ENCODE data around the gene PTPRT.

The PTPRT gene

DNA sequence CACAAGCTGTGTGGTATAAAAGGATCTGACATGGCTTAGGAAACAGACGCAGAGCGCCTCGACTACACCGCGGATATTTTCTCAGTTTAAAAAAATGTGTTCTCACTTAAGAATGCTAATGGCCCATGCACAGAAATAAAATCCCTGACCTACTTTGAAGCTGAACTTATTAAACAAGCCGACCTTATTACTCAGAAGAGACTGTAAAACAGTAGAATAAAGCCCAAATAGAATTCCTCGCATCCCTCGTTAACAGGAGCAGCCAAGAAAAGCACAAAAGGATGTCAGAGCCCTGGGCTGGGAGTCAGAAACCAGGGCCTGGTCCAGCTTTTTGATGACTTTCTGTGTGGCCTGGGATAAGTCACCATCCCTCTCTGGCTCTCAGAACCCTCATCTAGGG, 489.3 kb downstream of the PTPRT start:
- H3K27ac ChIP-seq: no peak overlapping the region
- TF ChIP-seq, protein P1, sequence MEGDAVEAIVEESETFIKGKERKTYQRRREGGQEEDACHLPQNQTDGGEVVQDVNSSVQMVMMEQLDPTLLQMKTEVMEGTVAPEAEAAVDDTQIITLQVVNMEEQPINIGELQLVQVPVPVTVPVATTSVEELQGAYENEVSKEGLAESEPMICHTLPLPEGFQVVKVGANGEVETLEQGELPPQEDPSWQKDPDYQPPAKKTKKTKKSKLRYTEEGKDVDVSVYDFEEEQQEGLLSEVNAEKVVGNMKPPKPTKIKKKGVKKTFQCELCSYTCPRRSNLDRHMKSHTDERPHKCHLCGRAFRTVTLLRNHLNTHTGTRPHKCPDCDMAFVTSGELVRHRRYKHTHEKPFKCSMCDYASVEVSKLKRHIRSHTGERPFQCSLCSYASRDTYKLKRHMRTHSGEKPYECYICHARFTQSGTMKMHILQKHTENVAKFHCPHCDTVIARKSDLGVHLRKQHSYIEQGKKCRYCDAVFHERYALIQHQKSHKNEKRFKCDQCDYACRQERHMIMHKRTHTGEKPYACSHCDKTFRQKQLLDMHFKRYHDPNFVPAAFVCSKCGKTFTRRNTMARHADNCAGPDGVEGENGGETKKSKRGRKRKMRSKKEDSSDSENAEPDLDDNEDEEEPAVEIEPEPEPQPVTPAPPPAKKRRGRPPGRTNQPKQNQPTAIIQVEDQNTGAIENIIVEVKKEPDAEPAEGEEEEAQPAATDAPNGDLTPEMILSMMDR (conservative IDR thresholded peaks at IDR 0.05; ENCODE audit: low read depth): no peak
- CTCF ChIA-PET: no interaction called here
- POLR2A ChIA-PET (ENCODE audit: low non-redundant PET): no interaction called here
- no peak for DNase-seq (ENCODE audit: low spot score)

- no peak for DNase-seq (ENCODE audit: low spot score)
- ChIA-PET CTCF (no interaction called here), POLR2A (ENCODE audit: low non-redundant PET) (no interaction called here)
- H3K27ac ChIP-seq: no peak overlapping the region
- TF ChIP-seq, protein P1 (conservative IDR thresholded peaks at IDR 0.05; ENCODE audit: low read depth): no peak
Observed at GRCh38 chr20:42697962-42698361, 491.7 kb downstream of the PTPRT start.

DNA sequence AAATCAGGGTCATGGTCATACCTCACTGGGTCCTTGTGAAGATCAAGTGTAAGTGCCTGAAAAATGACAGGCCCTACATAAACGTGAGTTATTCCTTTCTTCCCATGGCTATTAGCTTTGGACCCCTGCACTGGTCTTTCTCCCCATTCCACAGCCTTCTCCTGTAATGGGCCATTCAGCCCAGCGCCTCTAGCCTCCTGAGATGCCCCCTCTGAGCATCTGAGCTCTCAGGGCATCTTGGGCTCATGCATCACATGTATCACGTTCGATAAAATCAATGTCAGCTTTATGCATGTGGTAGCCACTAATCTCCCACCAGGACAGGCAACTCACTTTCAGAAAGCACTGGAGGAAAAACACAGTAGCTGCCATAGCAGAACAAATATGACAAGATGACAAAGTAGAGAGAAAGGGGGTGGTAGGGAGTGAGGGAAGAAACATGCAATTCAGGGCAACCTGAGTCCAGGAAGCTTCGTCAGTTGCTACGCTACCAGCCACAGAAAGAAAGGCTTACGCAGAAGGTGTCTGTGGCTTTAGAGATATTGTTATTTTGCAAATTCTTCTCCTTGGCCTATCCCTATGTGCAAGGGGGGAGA, 498.8 kb downstream of the PTPRT start:
- CTCF ChIA-PET: no interaction called here
- no peak for DNase-seq (ENCODE audit: low spot score)
- H3K27ac ChIP-seq: no peak overlapping the region
- TF ChIP-seq, protein P1 (conservative IDR thresholded peaks at IDR 0.05; ENCODE audit: low read depth): no peak
- POLR2A ChIA-PET (ENCODE audit: low non-redundant PET): no interaction called here

GRCh38 chr20:42688576-42688975, 501.1 kb downstream of the PTPRT start:
- DNase-seq (ENCODE audit: low spot score): no peak
- POLR2A ChIA-PET (ENCODE audit: low non-redundant PET): no interaction called here
- TF ChIP-seq, protein P1 (conservative IDR thresholded peaks at IDR 0.05; ENCODE audit: low read depth): no peak

DNA sequence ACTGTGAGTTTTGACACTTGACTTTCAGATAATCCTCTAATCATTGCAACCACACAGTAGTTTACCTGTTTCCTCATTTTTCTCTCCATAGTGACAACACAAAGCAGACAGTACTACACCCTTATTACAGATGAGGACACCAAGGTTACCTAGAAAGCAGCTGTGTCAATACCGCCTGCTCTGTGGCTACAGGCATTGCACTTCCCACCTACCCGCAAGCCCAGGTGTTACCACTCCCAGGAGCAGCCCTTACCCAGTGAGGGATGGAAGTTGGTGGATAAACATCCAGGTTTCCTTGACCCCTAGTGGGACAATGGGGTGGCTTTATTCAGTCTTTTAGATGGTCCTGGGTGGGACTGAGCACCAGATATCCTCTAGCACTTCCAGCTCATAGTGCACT, 503.6 kb downstream of the PTPRT start:
- POLR2A ChIA-PET (ENCODE audit: low non-redundant PET): no interaction called here
- no peak overlapping the region for H3K27ac ChIP-seq
- TF ChIP-seq, protein P1 (conservative IDR thresholded peaks at IDR 0.05; ENCODE audit: low read depth): no peak
- CTCF ChIA-PET: no interaction called here
- no peak for DNase-seq (ENCODE audit: low spot score)

More at GRCh38 chr20:42688576-42688975, 501.1 kb downstream of the PTPRT start:
- no peak overlapping the region for H3K27ac ChIP-seq
- CTCF ChIA-PET: no interaction called here

DNA sequence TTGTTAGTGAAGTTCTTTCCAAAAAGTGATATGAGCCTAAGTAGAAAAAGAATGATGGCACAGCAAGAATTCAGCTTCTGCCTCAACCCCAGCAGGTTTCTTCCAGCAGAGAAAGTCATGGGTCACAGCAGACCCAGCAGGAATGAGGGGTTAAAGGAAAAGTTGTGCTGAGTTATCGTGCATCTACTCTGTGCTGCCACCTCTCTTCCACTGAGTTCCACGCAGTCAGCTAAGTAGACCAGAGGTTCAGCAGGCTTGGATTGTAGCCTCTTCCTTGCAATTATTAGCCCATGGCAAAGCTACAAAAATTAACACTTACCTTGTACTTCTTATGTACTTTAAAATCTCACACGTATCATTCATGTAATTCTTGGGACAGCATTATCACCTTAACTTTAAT, 510.8 kb downstream of the PTPRT start:
- DNase-seq (ENCODE audit: low spot score): no peak
- POLR2A ChIA-PET (ENCODE audit: low non-redundant PET): no interaction called here
- TF ChIP-seq, protein P1 (conservative IDR thresholded peaks at IDR 0.05; ENCODE audit: low read depth): peak; percentile 36
- CTCF ChIA-PET: interaction anchor here (0.6 kb wide), 1 partner anchor 32 kb away, joined by 3 read pairs; no protein-coding TSS in a partner anchor
- no peak overlapping the region for H3K27ac ChIP-seq

Measured in RWPE1 (cell line).